ENCODE data around the gene LCN10. TPM values are rescaled to one million over a fixed set of nuclear protein-coding genes. Genes with fewer than 3 reads are reported as not detected.

LCN10 gene
- total RNA-seq, 4 donors from 2014 or later, result 3.5 to 10.2 (median 5.0) TPM

GRCh38 chr9:136748666-136749611 lies 6.2 kb upstream of the LCN10 start:
- TF ChIP-seq CTCF (IDR thresholded peaks at IDR 0.05), result no peak
- no peak for ATAC-seq (ENCODE audit: low FRiP score)
- no peak for DNase-seq (ENCODE audit: low spot score)

DNA sequence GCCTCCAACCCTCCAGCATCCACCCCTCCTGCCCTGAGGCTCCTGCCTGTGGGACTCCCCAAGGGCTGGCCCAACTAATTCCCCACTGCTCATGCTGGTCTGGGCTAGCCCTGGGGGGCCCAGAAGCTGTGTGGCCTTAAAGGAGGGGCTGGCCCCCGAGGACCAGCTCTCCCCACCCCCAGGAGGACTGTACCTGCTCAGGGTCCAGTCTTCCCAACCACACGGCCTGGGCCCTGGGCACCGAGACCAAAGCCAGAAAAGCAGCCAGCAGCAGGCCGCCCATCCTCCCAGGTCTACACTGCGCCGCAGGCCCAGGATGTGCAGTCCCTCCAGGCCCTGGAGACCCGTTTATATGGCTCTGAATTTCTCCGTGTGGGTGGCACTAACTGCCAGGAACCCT lies 5.5 kb upstream of the LCN10 start, which contains the start of gene LCN6:
LCN6 (minus strand) TSS at position 325 of the 400 bp plus-strand sequence; CDS start at position 283, 42 bp downstream.
- no peak for ATAC-seq (ENCODE audit: low FRiP score)

GRCh38 chr9:136747161-136748060 lies 4.7 kb upstream of the LCN10 start:
- TF ChIP-seq CTCF (IDR thresholded peaks at IDR 0.05), result no peak
- DNase-seq (ENCODE audit: low spot score) (no peak), ATAC-seq (ENCODE audit: low FRiP score) (no peak)

More for the DNA sequence above, 5.5 kb upstream of the LCN10 start, which contains the start of gene LCN6:
- TF ChIP-seq CTCF (IDR thresholded peaks at IDR 0.05), result no peak
- no peak for DNase-seq (ENCODE audit: low spot score)

GRCh38 chr9:136746621-136747020 lies 3.9 kb upstream of the LCN10 start:
- DNase-seq (ENCODE audit: low spot score) (no peak), ATAC-seq (ENCODE audit: low FRiP score) (no peak)
- TF ChIP-seq CTCF (IDR thresholded peaks at IDR 0.05), result no peak

DNA sequence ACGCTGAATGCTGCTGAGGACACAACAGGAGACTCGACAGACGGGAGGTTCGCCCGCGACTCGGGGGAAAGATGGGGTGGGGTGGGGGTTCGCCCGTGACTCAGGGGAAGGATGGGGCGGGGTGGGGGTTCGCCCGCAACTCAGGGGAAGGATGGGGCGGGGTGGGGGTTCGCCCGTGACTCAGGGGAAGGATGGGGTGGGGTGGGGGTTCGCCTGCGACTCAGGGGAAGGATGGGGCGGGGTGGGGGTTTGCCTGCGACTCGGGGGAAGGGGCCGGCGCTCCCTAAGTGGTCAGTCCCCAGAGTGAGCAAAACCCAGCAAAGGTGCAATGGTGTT lies 3.4 kb upstream of the LCN10 start:
- no peak for TF ChIP-seq CTCF (IDR thresholded peaks at IDR 0.05)
- no peak for ATAC-seq (ENCODE audit: low FRiP score)
- no peak for DNase-seq (ENCODE audit: low spot score)

- TF ChIP-seq CTCF (IDR thresholded peaks at IDR 0.05), result no peak
- DNase-seq (ENCODE audit: low spot score) (no peak), ATAC-seq (ENCODE audit: low FRiP score) (no peak)
These were observed 2.8 kb upstream of the LCN10 start for GRCh38 chr9:136745389-136746154.

Data from omental fat pad (tissue), 4 donors.